Ascending aorta (tissue), 2 donors: ENCODE results near the gene CFAP58. TPM values are rescaled to one million over a fixed set of nuclear protein-coding genes. Genes with fewer than 3 reads are reported as not detected.

Source experiments
- DNase-seq, 2 donors: peaks; one replicate each; pipeline ENCODE4 v3.0.0-alpha.2; 2019; ENCODE audit warnings: low spot score in 2 of 2
- H3K27ac ChIP-seq, 2 donors: fragments of 200-600 bp; sonication (generic); one replicate each; pipeline ENCODE4 v1.5.1; 2016 to 2017; ENCODE audit warnings: mild to moderate bottlenecking in 1 of 2
- H3K27me3 ChIP-seq: fragments of 200-600 bp; sonication (generic); one replicate; pipeline ENCODE4 v1.5.1; 2017
- H3K36me3 ChIP-seq, 2 donors: fragments of 200-600 bp; sonication (generic); one replicate each; pipeline ENCODE4 v1.5.1; 2016
- H3K4me1 ChIP-seq, 2 donors: fragments of 200-600 bp; sonication (generic); one replicate each; pipeline ENCODE4 v1.5.1; 2016 to 2017; ENCODE audit warnings: mild to moderate bottlenecking in 1 of 2
- H3K4me3 ChIP-seq, 2 donors: fragments of 200-600 bp; sonication (generic); one replicate each; pipeline ENCODE4 v1.5.1; 2016 to 2017; ENCODE audit warnings: mild to moderate bottlenecking in 1 of 2
- H3K9me3 ChIP-seq, 2 donors: fragments of 200-600 bp; sonication (generic); one replicate each; pipeline ENCODE4 v1.5.1; 2016
- intact Hi-C: fragments of 100-400 bp; cut with DNase I; formaldehyde crosslinking; loops from one replicate; pipeline ENCODE4 v1.15.1; 2023
- total RNA-seq: library from RNA; depleted of rRNA; stranded (reverse); fragments of >200 nt; gene quantifications from one replicate; pipeline ENCODE4 v1.1.0, GENCODE V29; 2016
- TF ChIP-seq, protein P1 (sequence below), 3 experiments: fragments of 200-600 bp in 2 of 3; fragments of 450-650 bp in 1 of 3; sonication (generic) in 2 of 3; IDR thresholded peaks; one replicate each; pipeline ENCODE4 v1.5.1; 2016 to 2019; ENCODE audit warnings: antibody characterized with exemption in 3 of 3, mild to moderate bottlenecking in 1 of 3, moderate library complexity in 1 of 3

CFAP58 gene
- total RNA-seq, 1 donor from 2014 or later, result not detected

DNA sequence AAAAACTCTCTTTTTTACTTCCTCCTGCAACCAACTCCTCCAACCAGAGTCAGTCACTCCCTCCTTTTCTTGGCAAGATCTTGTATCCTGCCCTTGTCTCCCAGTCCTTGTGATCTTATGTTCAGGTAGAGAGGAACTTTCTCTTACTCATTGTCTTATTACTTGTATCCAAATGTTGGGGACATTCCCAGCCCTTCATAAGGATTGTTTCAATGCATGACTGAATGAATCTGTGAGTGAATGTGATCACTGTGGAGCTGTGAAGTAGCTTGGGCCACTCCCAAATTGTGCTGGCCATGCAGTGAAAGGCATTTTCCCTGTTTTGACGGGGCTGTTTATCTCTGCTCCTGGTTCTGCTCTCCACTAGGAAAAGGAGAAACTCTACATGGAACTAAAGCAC lies 93.7 kb downstream of the CFAP58 start:
- peaks cover 4 to 41% of the 10 kb centered on the region in 2 donors for H3K4me1 ChIP-seq
- H3K4me3 ChIP-seq, result no peak overlapping the region
- intact Hi-C loops, result loop anchor here (10.0 kb wide), 1 partner anchor 153 kb away; no protein-coding TSS in a partner anchor
- H3K27ac ChIP-seq, result peak overlapping the region; percentile 57 to 70
- TF ChIP-seq, protein P1, sequence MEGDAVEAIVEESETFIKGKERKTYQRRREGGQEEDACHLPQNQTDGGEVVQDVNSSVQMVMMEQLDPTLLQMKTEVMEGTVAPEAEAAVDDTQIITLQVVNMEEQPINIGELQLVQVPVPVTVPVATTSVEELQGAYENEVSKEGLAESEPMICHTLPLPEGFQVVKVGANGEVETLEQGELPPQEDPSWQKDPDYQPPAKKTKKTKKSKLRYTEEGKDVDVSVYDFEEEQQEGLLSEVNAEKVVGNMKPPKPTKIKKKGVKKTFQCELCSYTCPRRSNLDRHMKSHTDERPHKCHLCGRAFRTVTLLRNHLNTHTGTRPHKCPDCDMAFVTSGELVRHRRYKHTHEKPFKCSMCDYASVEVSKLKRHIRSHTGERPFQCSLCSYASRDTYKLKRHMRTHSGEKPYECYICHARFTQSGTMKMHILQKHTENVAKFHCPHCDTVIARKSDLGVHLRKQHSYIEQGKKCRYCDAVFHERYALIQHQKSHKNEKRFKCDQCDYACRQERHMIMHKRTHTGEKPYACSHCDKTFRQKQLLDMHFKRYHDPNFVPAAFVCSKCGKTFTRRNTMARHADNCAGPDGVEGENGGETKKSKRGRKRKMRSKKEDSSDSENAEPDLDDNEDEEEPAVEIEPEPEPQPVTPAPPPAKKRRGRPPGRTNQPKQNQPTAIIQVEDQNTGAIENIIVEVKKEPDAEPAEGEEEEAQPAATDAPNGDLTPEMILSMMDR (IDR thresholded peaks at IDR 0.05), result no peak
- H3K27me3 ChIP-seq, result no peaks in the 10 kb centered on the region
- H3K36me3 ChIP-seq, result no peaks in the 10 kb centered on the region
- DNase-seq, result no peak
- no peaks in the 10 kb centered on the region for H3K9me3 ChIP-seq

DNA sequence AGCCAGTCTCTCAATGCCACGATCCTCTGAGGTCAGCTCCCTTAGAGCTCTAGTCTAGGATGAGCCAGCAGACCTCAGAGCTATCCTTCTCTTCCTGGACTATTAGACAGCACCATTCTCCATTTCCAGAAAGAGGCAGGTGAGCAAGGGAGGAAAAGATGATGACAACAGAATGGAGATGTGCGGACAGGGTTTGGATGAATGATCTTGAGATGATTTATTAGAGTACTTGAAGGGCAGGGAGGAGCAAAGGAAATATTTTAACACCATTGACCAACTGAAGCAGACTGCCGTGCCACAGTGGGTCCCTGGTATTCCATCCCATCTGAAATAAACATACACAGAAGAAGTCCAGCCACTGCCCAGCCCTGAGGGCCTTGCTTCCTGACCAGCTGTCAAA lies 94.3 kb downstream of the CFAP58 start:
- H3K9me3 ChIP-seq, result no peaks in the 10 kb centered on the region
- no peak overlapping the region for H3K4me3 ChIP-seq
- H3K4me1 ChIP-seq, result peaks cover 4 to 44% of the 10 kb centered on the region in 2 donors
- H3K27me3 ChIP-seq, result no peaks in the 10 kb centered on the region
- no peak for DNase-seq
- TF ChIP-seq, protein P1 (IDR thresholded peaks at IDR 0.05), result no peak
- H3K27ac ChIP-seq, result peak overlapping the region; percentile 57 to 70
- no peaks in the 10 kb centered on the region for H3K36me3 ChIP-seq
- intact Hi-C loops, result loop anchor here (10.0 kb wide), 1 partner anchor 153 kb away; no protein-coding TSS in a partner anchor

DNA sequence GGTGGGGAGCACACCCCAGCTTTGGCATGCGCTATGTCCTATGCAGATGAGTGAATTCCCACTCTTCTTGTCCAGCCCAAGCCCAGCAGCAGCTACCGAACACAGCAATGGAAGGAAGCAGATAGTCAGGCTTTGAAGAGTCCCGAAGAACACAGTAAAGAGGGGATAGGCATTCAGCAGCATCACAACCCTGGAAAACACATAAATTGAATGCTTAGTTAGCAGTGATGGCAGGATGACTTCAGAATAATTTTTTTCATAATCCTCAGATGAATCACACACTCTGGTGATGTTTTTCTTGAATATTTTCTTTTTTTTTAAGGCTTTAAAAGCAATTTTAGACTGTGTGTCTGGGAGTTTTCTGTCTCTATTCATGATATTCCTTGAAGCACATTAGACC lies 95.8 kb downstream of the CFAP58 start:
- Histone ChIP-seq H3K4me3 (no peak overlapping the region), H3K27me3 (no peaks in the 10 kb centered on the region), H3K27ac (peak overlapping the region; percentile 57 to 70), H3K36me3 (no peaks in the 10 kb centered on the region), H3K9me3 (no peaks in the 10 kb centered on the region), H3K4me1 (peaks cover 4 to 45% of the 10 kb centered on the region in 2 donors)
- intact Hi-C loops, result loop anchor here (10.0 kb wide), 1 partner anchor 155 kb away; no protein-coding TSS in a partner anchor
- no peak for DNase-seq
- TF ChIP-seq, protein P1 (IDR thresholded peaks at IDR 0.05), result no peak

DNA sequence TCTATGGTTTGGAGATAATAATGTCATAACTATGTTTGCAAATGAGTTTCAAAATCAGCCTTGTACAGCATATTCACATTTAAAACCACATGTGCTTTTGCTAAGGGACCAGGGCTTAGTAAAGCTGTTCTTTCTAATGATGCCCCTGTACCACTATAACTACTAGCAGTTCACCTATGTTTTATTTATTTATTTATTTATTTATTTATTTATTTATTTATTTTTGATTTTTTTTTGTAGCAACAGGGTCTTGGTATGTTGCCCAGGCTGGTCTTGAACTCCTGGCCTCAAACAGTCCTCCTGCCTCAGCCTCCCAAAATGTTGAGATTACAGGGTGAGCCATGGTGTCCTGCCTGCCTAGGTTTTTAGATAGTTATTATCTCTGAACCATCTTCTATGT lies 96.9 kb downstream of the CFAP58 start:
- no peaks in the 10 kb centered on the region for H3K36me3 ChIP-seq
- no peak overlapping the region for H3K4me3 ChIP-seq
- intact Hi-C loops, result no loop called here
- TF ChIP-seq, protein P1 (IDR thresholded peaks at IDR 0.05), result no peak
- H3K4me1 ChIP-seq, result peaks cover 4 to 45% of the 10 kb centered on the region in 2 donors
- peak overlapping the region in 1 of 2 donors; percentile 31 for H3K27ac ChIP-seq
- H3K9me3 ChIP-seq, result no peaks in the 10 kb centered on the region
- no peaks in the 10 kb centered on the region for H3K27me3 ChIP-seq
- DNase-seq, result no peak

DNA sequence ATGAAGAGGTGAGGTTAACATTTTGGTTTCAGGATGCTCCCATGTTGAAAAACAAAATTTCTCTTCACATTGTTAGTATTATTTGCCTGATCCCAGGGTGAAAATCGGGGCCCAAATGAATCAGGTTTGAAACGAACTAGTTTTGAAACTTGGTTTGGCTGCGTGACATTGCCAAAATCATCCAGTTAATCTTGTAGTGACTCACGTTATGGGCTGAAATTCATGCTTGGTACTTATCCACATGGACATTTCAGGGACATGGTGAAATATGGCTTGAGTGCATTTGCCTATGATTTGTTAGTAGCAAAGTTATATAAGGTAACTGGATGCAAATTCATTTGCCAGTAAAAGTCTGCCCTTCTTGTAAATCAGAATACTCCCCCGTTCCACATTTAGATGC lies 97.3 kb downstream of the CFAP58 start:
- TF ChIP-seq, protein P1 (IDR thresholded peaks at IDR 0.05), result no peak
- no peaks in the 10 kb centered on the region for H3K27me3 ChIP-seq
- no peaks in the 10 kb centered on the region for H3K36me3 ChIP-seq
- H3K9me3 ChIP-seq, result no peaks in the 10 kb centered on the region
- no peak overlapping the region for H3K4me3 ChIP-seq
- DNase-seq, result peak in 1 of 2 donors; percentile 74
- H3K4me1 ChIP-seq, result peaks cover 4 to 41% of the 10 kb centered on the region in 2 donors
- H3K27ac ChIP-seq, result peak overlapping the region in 1 of 2 donors; percentile 31
- intact Hi-C loops, result no loop called here

DNA sequence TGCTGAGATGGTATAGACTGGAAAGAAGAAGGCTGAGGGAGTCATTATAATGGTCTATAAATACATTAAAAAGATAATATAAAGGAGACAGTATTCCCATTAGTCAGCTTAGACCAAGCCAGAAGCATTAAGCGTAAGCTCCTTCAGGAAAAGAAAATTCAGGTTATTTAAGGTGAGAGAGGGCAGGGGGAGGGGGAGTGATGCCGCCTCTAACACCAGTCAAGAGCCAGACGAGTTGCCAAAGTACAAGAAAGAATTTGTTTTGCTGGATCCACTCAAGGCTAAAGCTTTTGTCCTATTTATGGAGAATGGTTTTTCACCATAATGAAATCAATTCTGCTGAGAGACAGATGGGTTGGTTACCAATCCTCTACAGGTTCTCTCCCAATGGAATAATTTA lies 99.3 kb downstream of the CFAP58 start:
- TF ChIP-seq, protein P1 (IDR thresholded peaks at IDR 0.05), result no peak
- DNase-seq, result no peak
- Histone ChIP-seq H3K27ac (peak overlapping the region in 1 of 2 donors; percentile 3), H3K4me1 (peaks cover 4 to 29% of the 10 kb centered on the region in 2 donors), H3K36me3 (no peaks in the 10 kb centered on the region), H3K4me3 (no peak overlapping the region), H3K27me3 (no peaks in the 10 kb centered on the region), H3K9me3 (no peaks in the 10 kb centered on the region)
- intact Hi-C loops, result no loop called here
